HG02943 (cell line): ENCODE results near the gene TRAF3IP1.
"Not testable (repeated sequence)": the region's sequence is repeated elsewhere in the genome, so short reads cannot be mapped to it uniquely, and the experiment has no call there.

ENCODE experiments used
- ATAC-seq: cut with Tn5 transposase; IDR thresholded peaks from one replicate; pipeline ENCODE4 v1.9.1; 2021; ENCODE audit warnings: mild to moderate bottlenecking, low read depth, moderate library complexity; ENCODE audit not compliant: unreplicated experiment

Gene TRAF3IP1

DNA sequence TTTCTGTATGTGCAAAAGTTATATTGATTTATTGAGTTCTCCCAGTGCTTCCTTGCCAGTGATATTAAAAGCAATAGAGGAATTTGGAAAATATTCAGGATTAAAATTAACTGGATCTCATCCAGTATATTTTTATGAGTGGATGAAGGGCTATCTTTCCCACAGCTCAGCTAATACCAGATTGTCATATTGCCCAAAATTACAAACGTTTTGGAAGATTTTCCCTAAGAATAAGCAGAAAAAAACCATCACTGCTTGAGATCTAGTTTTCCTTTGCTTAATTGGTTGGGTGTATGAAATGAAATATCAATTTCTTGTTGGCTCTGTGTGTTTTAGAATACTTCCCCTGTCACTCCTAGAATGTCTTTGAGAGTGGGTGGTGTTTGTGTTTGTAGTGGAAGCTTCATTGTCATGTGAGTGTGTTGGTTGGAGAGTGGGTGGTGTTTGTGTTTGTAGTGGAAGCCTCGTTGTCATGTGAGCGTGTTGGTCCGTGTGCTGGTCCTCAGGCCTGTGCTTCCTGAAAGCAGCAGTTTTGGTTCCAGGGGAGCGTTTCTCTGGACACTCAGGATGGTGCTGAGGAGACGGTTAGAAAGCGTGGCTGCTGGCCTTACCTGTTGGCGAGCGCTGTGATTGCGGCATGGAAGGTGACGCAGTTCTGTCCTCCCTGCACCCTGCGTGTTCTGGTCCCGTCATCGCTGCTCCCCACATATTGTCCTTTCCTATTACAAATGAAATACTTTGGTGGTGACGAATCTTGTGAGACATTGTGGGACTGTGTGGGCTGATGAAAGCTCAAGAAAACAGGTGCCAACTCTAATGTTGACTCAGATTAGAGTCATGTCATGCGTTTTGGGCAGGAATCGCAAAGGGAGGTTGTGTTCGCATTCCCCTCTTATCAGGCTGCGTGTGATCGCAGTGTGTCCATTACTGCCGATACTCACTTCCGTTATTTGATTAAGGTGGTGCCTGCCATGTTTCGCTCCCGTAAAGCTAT is 118.8 kb downstream of the TRAF3IP1 start:
- no peak for ATAC-seq

DNA sequence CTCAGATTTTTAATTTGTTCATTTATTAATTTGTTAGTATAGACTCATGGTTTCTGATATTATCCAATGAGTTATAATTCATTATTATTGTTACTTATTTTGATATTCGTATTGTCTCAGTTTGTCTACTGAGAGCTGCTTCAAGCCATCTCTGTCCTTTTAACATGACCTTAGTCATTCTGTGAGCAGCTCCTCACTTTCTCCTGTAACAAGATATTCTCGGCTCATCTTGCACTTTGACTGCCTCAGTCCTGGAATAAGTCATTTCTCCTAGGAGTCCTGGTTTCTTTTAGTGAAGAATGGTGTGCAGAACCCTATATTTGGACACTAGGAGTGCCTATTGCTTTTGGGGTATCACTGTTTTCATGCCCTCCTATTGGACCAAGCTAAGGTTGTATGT is 119.6 kb downstream of the TRAF3IP1 start:
- no peak for ATAC-seq

DNA sequence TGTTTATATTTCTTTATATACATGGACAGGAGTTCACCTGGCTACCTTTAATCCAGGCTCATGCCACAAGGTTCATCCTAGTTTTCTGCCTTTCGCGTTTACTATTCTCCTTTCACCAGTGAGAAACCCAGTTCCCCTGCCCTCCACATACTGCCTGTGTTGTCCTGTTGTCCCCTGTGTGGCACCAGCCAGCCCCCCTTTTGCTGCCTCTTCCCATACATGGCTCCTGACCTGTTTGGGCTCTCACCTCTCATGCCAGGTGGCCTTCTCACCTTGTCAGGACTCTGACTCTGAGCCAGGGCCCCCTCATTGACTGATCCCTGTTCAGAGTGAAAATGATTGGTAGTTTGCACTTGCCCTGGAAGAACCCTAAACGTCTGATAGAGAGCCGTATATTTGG is 120.0 kb downstream of the TRAF3IP1 start:
- ATAC-seq, result no peak

DNA sequence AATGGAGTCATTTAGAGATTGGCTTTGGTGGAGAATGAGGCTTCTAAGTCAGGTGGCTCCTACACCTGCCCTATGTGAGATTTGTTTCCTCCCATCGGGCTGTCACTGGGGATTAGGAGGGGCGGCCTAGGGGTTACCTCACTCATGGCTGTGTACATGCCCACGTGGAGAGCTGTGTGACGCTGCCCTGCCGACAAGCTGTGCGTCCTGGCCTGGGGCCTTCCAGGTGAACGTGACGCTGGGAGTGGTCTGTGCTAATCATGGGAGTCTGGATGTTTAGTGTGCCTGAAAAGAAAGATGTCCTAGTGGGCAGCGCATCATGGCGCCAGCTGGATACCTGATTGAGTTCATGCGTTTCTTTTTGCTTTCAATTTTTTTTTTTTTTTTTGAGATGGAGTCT is 120.4 kb downstream of the TRAF3IP1 start:
- no peak for ATAC-seq

DNA sequence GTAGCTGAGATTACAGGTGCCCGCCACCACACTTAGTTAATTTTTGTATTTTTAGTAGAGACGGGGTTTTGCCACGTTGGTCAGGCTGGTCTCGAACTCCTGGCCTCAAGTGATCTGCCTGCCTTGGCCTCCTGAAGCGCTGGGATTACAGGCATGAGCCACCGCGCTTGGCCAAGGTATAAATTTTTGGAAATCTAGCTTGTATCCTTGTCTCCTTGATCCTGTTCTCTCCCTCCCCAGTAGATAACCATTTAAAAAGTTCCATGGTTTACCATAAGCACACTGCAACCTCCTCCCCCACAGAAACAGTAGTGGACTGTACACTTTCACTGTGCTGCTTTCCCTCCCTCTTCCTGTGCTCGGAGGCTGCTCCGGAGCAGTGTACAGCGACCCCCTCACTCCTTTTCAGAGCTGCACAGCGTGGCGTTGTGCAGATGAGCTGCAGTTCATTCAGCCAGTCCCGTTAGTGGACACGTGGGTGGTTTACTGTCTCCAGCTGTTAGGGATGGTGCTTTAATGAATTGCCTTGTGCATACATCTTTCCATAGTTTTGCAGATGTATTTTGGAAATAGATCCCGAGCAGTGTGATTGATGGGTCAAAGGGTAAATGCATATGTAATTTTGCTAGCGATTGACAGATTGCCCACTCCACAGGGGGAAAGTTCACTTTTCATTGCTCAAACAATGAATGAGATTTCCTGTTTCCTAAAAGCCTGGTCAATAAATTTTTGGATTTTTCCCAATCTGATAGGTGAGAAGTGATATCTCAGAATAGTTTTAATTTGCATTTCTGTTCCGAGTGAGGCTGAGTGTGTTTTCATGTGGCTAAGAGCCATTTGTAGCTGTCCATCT is 121.2 kb downstream of the TRAF3IP1 start:
- ATAC-seq, result no peak

DNA sequence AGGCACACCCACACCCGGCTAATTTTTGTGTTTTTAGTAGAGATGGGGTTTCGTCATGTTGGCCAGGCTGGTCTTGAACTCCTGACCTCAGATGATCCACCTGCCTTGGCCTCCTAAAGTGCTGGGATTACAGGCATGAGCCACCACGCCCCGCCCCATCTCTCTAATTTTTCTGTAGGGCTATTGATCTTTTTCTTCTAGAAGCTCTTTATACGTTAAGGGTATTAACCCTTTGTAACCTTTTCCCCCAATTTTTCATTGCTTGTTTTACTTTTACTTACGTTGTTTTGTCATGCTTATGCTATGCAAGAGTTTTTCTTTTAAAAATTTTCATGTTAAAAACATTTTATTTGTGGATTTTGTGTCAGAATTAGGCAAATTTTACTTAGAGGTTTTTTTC is 121.9 kb downstream of the TRAF3IP1 start:
- ATAC-seq, result not testable (repeated sequence)

DNA sequence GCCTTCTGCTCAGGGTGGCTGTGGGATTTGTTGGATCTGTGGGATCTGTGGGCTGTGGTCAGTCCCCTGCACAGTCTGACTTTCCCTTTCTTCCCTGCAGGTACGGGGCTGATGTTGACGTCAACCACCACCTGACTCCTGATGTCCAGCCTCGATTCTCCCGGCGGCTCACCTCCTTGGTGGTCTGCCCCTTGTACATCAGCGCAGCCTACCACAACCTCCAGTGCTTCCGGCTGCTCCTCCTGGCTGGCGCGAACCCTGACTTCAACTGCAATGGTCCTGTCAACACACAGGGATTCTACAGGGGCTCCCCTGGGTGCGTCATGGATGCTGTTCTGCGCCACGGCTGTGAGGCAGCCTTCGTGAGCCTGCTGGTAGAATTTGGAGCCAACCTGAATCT is 123.9 kb downstream of the TRAF3IP1 start:
- ATAC-seq, result no peak

DNA sequence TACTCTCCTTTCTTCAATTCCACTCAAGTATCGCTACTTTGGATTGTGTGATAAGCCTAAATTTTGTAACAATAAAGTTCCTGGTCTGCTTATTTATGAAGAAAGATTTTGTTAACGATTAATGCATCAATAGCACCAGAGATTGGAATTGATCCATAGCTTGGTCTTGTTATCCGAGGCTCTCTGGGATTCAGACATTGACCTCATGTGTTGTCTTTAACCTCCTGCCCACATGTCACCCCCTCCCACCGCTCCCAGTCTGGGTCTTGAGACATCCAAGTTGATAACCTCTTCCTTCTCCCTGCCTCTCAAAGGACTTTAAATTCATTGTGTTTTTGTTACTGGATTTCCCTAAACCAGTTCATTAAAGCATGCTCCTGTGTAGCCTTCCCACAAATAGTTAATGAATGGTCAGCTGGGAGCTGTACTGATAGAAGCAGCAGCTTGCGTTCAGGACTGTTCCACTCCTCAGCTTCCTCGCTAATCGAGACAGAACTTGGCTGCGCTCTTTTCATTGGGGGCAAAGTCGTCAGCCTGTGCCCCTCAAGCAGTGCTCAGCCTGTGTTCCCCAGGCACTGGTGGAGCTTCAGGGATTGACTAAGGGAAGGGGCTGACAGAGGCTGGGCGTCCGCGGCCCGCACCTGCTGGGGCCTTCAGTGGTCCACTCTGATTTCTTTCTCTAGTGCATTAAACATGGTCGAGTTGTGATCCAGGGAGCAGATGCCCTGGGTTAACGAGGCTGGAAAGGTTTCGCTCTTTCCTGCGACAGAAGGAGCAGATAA is 125.3 kb downstream of the TRAF3IP1 start:
- no peak for ATAC-seq

DNA sequence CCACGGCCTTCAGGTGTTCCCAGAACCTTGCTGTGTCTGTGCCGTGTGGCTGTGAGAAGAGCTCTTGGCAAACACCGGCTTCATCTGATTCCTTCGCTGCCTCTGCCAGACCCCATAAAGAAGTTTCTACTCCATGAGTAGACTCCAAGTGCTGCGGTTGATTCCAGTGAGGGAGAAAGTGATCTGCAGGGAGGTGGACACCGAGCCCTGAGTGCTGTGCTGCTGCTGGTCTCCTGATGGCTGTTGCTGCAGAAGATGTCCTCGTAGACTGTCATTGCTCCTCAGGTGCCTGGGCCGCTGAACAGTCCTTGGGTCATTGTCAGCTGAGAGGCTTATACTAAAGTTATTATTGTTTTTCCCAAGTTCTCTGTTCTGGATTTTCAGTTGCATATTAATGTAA is 126.1 kb downstream of the TRAF3IP1 start:
- ATAC-seq, result no peak

DNA sequence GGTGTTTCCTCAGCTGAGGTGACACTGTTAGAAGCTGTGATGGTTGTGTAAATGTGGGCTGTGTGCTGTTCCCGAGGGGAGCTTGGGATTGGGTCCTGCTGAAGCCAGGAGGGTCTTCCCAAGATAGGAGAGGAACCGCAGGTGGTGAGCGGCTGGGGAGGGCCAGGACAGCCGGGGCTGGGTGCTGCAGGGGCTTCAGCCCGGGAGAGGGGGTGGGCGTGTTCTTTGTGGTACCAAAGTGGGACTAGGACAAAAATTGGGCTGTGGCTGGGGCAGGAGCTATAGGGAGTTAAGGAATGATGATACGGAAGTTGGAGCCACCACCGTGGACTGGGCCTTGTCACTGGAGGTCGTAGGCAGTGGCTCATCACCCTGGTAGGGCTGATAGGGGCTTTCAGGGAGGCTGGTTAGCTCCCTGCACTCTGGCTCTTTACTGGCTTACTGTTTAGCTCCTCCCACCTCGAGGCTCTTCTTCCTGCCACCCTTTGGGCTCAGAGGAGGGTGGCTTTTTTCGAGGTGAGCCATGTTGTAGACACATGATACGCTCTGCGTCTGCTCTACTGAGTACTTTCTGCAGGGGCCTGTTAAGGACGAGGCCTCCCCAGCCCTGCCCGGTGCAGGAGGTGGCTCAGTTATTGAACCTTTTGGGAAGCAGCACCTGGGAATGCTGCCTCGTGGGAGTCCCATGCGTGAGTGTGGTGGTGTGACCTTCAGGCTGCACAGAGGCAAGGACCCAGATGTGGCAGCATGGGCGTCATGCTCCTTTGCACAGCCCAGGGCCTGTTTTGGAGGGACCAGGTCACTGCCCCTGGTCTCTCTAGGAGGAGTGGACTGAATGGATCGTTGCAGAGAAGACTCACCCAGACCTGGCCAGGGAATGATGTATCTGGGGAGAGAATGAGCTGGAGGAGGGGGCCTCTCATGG is 128.0 kb downstream of the TRAF3IP1 start:
- ATAC-seq, result no peak

DNA sequence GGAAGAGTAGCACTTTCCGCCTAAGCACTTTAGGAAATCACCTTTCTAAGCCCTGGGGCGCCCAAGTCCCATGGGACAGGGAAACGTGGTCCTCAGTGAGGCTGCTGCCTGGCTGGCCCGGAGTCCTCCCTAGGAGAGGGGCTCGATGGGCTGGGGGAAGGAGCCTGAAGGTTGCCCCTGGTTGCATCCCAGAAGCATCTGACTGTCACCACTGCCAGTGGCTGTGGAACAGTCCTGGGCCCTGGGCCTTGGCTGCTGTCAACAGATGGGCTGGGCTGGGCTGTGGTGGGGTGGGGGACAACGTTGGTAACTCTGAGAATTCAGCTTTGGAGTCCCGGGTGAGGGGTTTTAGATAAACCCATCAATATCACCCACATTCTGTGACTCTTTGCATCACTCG is 128.9 kb downstream of the TRAF3IP1 start:
- no peak for ATAC-seq

DNA sequence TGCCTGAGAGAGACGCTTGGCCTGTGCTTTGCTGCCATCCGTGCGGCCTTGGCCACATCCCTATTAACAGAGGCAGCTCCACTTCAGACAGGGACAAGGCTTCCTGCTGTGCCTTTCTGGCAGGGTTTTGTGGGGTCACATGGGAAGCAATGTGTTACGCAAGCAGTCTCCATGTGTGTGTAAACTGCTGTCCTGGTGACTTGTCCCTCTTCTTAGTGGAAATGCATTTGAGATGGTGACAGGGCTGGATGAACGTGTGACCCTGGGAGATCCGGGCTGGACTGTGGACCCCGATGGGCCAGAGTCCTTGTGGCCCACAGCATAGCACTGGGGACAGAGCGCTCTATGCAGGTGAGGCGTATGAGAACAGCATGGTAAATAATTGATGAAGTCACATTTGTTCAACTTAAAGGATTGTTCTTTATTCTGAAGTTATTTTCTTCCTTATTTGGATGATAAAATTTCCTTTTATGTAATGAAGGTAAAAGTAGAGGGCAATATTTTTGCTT is 129.6 kb downstream of the TRAF3IP1 start:
- ATAC-seq, result no peak

DNA sequence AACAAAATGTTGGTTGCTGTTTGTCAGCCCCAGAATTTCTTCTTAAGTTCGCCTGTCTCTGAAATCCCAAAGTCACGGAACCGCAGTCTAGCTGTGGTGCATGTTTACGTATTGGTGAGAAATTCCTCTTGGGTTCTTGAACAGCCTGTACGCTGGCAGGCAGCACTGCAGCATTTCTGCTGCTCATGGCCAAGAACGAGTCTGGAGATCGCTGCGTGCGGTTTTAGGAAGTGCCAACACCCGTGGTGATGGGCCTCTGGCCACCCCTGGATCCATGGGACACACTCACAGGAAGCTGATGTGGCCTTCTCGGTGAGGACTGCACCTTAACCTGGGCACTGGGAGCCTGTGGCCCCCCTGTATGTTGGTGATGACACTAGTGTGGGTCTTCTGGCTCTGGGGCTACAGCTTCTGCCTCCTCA is 130.1 kb downstream of the TRAF3IP1 start:
- no peak for ATAC-seq
